Measurements from ENCODE around the gene OR2A25. TPM values are rescaled to one million over a fixed set of nuclear protein-coding genes. Genes with fewer than 3 reads are reported as not detected.
"Not testable (repeated sequence)": the region's sequence is repeated elsewhere in the genome, so short reads cannot be mapped to it uniquely, and the experiment has no call there.

The OR2A25 gene
- total and polyA plus RNA-seq, 4 donors: 0.11 TPM; not detected in 3

- Histone ChIP-seq H3K9me3 (ENCODE audit: control insufficient read depth, insufficient read depth, low read length) (no peaks in the 10 kb centered on the region), H3K27me3 (ENCODE audit: control insufficient read depth, insufficient read depth, low read length) (no peaks in the 10 kb centered on the region), H3K27ac (ENCODE audit: low read depth, low read length) (no peak overlapping the region), H3K4me1 (ENCODE audit: control insufficient read depth, insufficient read depth, low read length) (no peaks in the 10 kb centered on the region), H3K36me3 (ENCODE audit: control insufficient read depth, insufficient read depth, low read length) (no peaks in the 10 kb centered on the region), H3K4me3 (ENCODE audit: low read depth, low read length) (no peak overlapping the region)
- WGBS (ENCODE audit: insufficient coverage): 100% methylated on average over 2 of the region's 5 CpGs
- DNase-seq (ENCODE audit: low read depth in 4 of 6, low spot score in 6 of 6): peak in 1 of 6 donors; percentile 60
Measured at GRCh38 chr7:144032516-144032915, 37.1 kb upstream of the OR2A25 start.

- Histone ChIP-seq H3K4me1 (ENCODE audit: control insufficient read depth, insufficient read depth, low read length) (no peaks in the 10 kb centered on the region), H3K4me3 (ENCODE audit: low read depth, low read length) (no peak overlapping the region), H3K9me3 (ENCODE audit: control insufficient read depth, insufficient read depth, low read length) (no peaks in the 10 kb centered on the region), H3K27me3 (ENCODE audit: control insufficient read depth, insufficient read depth, low read length) (no peaks in the 10 kb centered on the region), H3K27ac (ENCODE audit: low read depth, low read length) (no peak overlapping the region), H3K36me3 (ENCODE audit: control insufficient read depth, insufficient read depth, low read length) (no peaks in the 10 kb centered on the region)
- DNase-seq (ENCODE audit: low read depth in 4 of 6, low spot score in 6 of 6): peak in 1 of 6 donors; percentile 54
- WGBS (ENCODE audit: insufficient coverage): 25% methylated on average over 1 of the region's 1 CpG
Measured at GRCh38 chr7:144032985-144033709, 36.5 kb upstream of the OR2A25 start.

GRCh38 chr7:144035385-144035784, 34.2 kb upstream of the OR2A25 start:
- Histone ChIP-seq H3K9me3 (ENCODE audit: control insufficient read depth, insufficient read depth, low read length) (no peaks in the 10 kb centered on the region), H3K4me1 (ENCODE audit: control insufficient read depth, insufficient read depth, low read length) (no peaks in the 10 kb centered on the region), H3K36me3 (ENCODE audit: control insufficient read depth, insufficient read depth, low read length) (no peaks in the 10 kb centered on the region), H3K27ac (ENCODE audit: low read depth, low read length) (no peak overlapping the region), H3K27me3 (ENCODE audit: control insufficient read depth, insufficient read depth, low read length) (no peaks in the 10 kb centered on the region), H3K4me3 (ENCODE audit: low read depth, low read length) (no peak overlapping the region)
- DNase-seq (ENCODE audit: low read depth in 4 of 6, low spot score in 6 of 6): no peak

- Histone ChIP-seq H3K4me1 (ENCODE audit: control insufficient read depth, insufficient read depth, low read length) (no peaks in the 10 kb centered on the region), H3K4me3 (ENCODE audit: low read depth, low read length) (no peak overlapping the region), H3K27ac (ENCODE audit: low read depth, low read length) (no peak overlapping the region), H3K9me3 (ENCODE audit: control insufficient read depth, insufficient read depth, low read length) (no peaks in the 10 kb centered on the region), H3K36me3 (ENCODE audit: control insufficient read depth, insufficient read depth, low read length) (no peaks in the 10 kb centered on the region), H3K27me3 (ENCODE audit: control insufficient read depth, insufficient read depth, low read length) (no peaks in the 10 kb centered on the region)
- no peak for DNase-seq (ENCODE audit: low read depth in 4 of 6, low spot score in 6 of 6)
- 75% methylated on average over 1 of the region's 1 CpG for WGBS (ENCODE audit: insufficient coverage)
Measured at GRCh38 chr7:144036302-144036885, 33.2 kb upstream of the OR2A25 start.

GRCh38 chr7:144037414-144038035, 32.1 kb upstream of the OR2A25 start:
- Histone ChIP-seq H3K36me3 (ENCODE audit: control insufficient read depth, insufficient read depth, low read length) (no peaks in the 10 kb centered on the region), H3K27me3 (ENCODE audit: control insufficient read depth, insufficient read depth, low read length) (no peaks in the 10 kb centered on the region), H3K4me1 (ENCODE audit: control insufficient read depth, insufficient read depth, low read length) (no peaks in the 10 kb centered on the region), H3K27ac (ENCODE audit: low read depth, low read length) (no peak overlapping the region), H3K4me3 (ENCODE audit: low read depth, low read length) (no peak overlapping the region), H3K9me3 (ENCODE audit: control insufficient read depth, insufficient read depth, low read length) (no peaks in the 10 kb centered on the region)
- DNase-seq (ENCODE audit: low read depth in 4 of 6, low spot score in 6 of 6): no peak
- WGBS (ENCODE audit: insufficient coverage): 75% methylated on average over 1 of the region's 1 CpG

- no peaks in the 10 kb centered on the region for H3K36me3 ChIP-seq (ENCODE audit: control insufficient read depth, insufficient read depth, low read length)
- DNase-seq (ENCODE audit: low read depth in 4 of 6, low spot score in 6 of 6): no peak
- WGBS (ENCODE audit: insufficient coverage): no CpG with 5 or more reads among the region's 4 CpGs
Measured at GRCh38 chr7:144038887-144039286, 30.7 kb upstream of the OR2A25 start.

GRCh38 chr7:144048648-144049047, 21.0 kb upstream of the OR2A25 start, which contains the start of gene OR2A5:
TSS of gene OR2A5 (plus strand) at chr7:144048948. CDS start at chr7:144050402, 1,454 bp downstream.
- Histone ChIP-seq H3K4me1 (ENCODE audit: control insufficient read depth, insufficient read depth, low read length) (no peaks in the 10 kb centered on the region), H3K4me3 (ENCODE audit: low read depth, low read length) (no peak within 1 kb of the TSS), H3K27ac (ENCODE audit: low read depth, low read length) (no peak within 1 kb of the TSS), H3K27me3 (ENCODE audit: control insufficient read depth, insufficient read depth, low read length) (no peaks in the 10 kb centered on the region), H3K36me3 (ENCODE audit: control insufficient read depth, insufficient read depth, low read length) (no peaks in the 10 kb centered on the region), H3K9me3 (ENCODE audit: control insufficient read depth, insufficient read depth, low read length) (no peaks in the 10 kb centered on the region)
- DNase-seq (ENCODE audit: low read depth in 4 of 6, low spot score in 6 of 6): no peak
- 43% methylated on average over 1 of the region's 1 CpG for WGBS (ENCODE audit: insufficient coverage)

More at GRCh38 chr7:144038887-144039286, 30.7 kb upstream of the OR2A25 start:
- Histone ChIP-seq H3K27ac (ENCODE audit: low read depth, low read length) (no peak overlapping the region), H3K4me3 (ENCODE audit: low read depth, low read length) (no peak overlapping the region), H3K27me3 (ENCODE audit: control insufficient read depth, insufficient read depth, low read length) (no peaks in the 10 kb centered on the region), H3K9me3 (ENCODE audit: control insufficient read depth, insufficient read depth, low read length) (no peaks in the 10 kb centered on the region), H3K4me1 (ENCODE audit: control insufficient read depth, insufficient read depth, low read length) (no peaks in the 10 kb centered on the region)

GRCh38 chr7:144049491-144049890, 20.1 kb upstream of the OR2A25 start:
- Histone ChIP-seq H3K36me3 (ENCODE audit: control insufficient read depth, insufficient read depth, low read length) (no peaks in the 10 kb centered on the region), H3K4me1 (ENCODE audit: control insufficient read depth, insufficient read depth, low read length) (no peaks in the 10 kb centered on the region), H3K27ac (ENCODE audit: low read depth, low read length) (no peak overlapping the region), H3K4me3 (ENCODE audit: low read depth, low read length) (no peak overlapping the region), H3K9me3 (ENCODE audit: control insufficient read depth, insufficient read depth, low read length) (no peaks in the 10 kb centered on the region), H3K27me3 (ENCODE audit: control insufficient read depth, insufficient read depth, low read length) (no peaks in the 10 kb centered on the region)
- WGBS (ENCODE audit: insufficient coverage): no CpG with 5 or more reads among the region's 2 CpGs
- no peak for DNase-seq (ENCODE audit: low read depth in 4 of 6, low spot score in 6 of 6)

- no peaks in the 10 kb centered on the region for H3K27me3 ChIP-seq (ENCODE audit: control insufficient read depth, insufficient read depth, low read length)
- no peaks in the 10 kb centered on the region for H3K4me1 ChIP-seq (ENCODE audit: control insufficient read depth, insufficient read depth, low read length)
- no peak overlapping the region for H3K4me3 ChIP-seq (ENCODE audit: low read depth, low read length)
- WGBS (ENCODE audit: insufficient coverage): 71% methylated on average over 3 of the region's 3 CpGs
- no peak overlapping the region for H3K27ac ChIP-seq (ENCODE audit: low read depth, low read length)
- no peaks in the 10 kb centered on the region for H3K36me3 ChIP-seq (ENCODE audit: control insufficient read depth, insufficient read depth, low read length)
- no peaks in the 10 kb centered on the region for H3K9me3 ChIP-seq (ENCODE audit: control insufficient read depth, insufficient read depth, low read length)
- DNase-seq (ENCODE audit: low read depth in 4 of 6, low spot score in 6 of 6): no peak
Measured at GRCh38 chr7:144050093-144050492, 19.5 kb upstream of the OR2A25 start.

GRCh38 chr7:144050884-144051283, 18.7 kb upstream of the OR2A25 start:
- H3K9me3 ChIP-seq (ENCODE audit: control insufficient read depth, insufficient read depth, low read length); DNase-seq (ENCODE audit: low read depth in 4 of 6, low spot score in 6 of 6); H3K4me1 ChIP-seq (ENCODE audit: control insufficient read depth, insufficient read depth, low read length); H3K27me3 ChIP-seq (ENCODE audit: control insufficient read depth, insufficient read depth, low read length); H3K4me3 ChIP-seq (ENCODE audit: low read depth, low read length); H3K36me3 ChIP-seq (ENCODE audit: control insufficient read depth, insufficient read depth, low read length); H3K27ac ChIP-seq (ENCODE audit: low read depth, low read length): not testable (repeated sequence)
- WGBS (ENCODE audit: insufficient coverage): 95% methylated on average over 8 of the region's 8 CpGs
